ENCODE results near the gene MACROD2. TPM values are rescaled to one million over a fixed set of nuclear protein-coding genes. Genes with fewer than 3 reads are reported as not detected.
"Not testable (repeated sequence)": the region's sequence is repeated elsewhere in the genome, so short reads cannot be mapped to it uniquely, and the experiment has no call there.

The MACROD2 gene
- polyA plus RNA-seq, 4 donors: 13.0 to 15.9 (median 14.0) TPM

GRCh38 chr20:14996883-14997672, 1001.8 kb downstream of the MACROD2 start:
- no peak for DNase-seq (ENCODE audit: low read depth in 4 of 4, low spot score in 2 of 4)

GRCh38 chr20:14997791-14998190, 1002.5 kb downstream of the MACROD2 start:
- no peak for DNase-seq (ENCODE audit: low read depth in 4 of 4, low spot score in 2 of 4)

GRCh38 chr20:15005300-15005986, 1010.1 kb downstream of the MACROD2 start:
- DNase-seq (ENCODE audit: low read depth in 4 of 4, low spot score in 2 of 4): no peak

- DNase-seq (ENCODE audit: low read depth in 4 of 4, low spot score in 2 of 4): no peak
Observed at GRCh38 chr20:15011631-15012030, 1016.3 kb downstream of the MACROD2 start.

- DNase-seq (ENCODE audit: low read depth in 4 of 4, low spot score in 2 of 4): peak in 1 of 4 donors; percentile 23
Observed at GRCh38 chr20:15012566-15012965, 1017.2 kb downstream of the MACROD2 start.

- DNase-seq (ENCODE audit: low read depth in 4 of 4, low spot score in 2 of 4): not testable (repeated sequence)
Observed at GRCh38 chr20:15016875-15017274, 1021.6 kb downstream of the MACROD2 start.

GRCh38 chr20:15018966-15019365, 1023.6 kb downstream of the MACROD2 start:
- DNase-seq (ENCODE audit: low read depth in 4 of 4, low spot score in 2 of 4): no peak

- no peak for DNase-seq (ENCODE audit: low read depth in 4 of 4, low spot score in 2 of 4)
Observed at GRCh38 chr20:15020845-15021244, 1025.5 kb downstream of the MACROD2 start.

GRCh38 chr20:15022921-15023320, 1027.6 kb downstream of the MACROD2 start:
- no peak for DNase-seq (ENCODE audit: low read depth in 4 of 4, low spot score in 2 of 4)

GRCh38 chr20:15026759-15027158, 1031.4 kb downstream of the MACROD2 start:
- no peak for DNase-seq (ENCODE audit: low read depth in 4 of 4, low spot score in 2 of 4)

GRCh38 chr20:15030826-15031225, 1035.5 kb downstream of the MACROD2 start:
- no peak for DNase-seq (ENCODE audit: low read depth in 4 of 4, low spot score in 2 of 4)

GRCh38 chr20:15031546-15032351, 1036.4 kb downstream of the MACROD2 start:
- DNase-seq (ENCODE audit: low read depth in 4 of 4, low spot score in 2 of 4): no peak

GRCh38 chr20:15032352-15032622, 1037.0 kb downstream of the MACROD2 start:
- DNase-seq (ENCODE audit: low read depth in 4 of 4, low spot score in 2 of 4): no peak

GRCh38 chr20:15033269-15033668, 1038.0 kb downstream of the MACROD2 start:
- no peak for DNase-seq (ENCODE audit: low read depth in 4 of 4, low spot score in 2 of 4)

GRCh38 chr20:15033891-15034290, 1038.6 kb downstream of the MACROD2 start:
- no peak for DNase-seq (ENCODE audit: low read depth in 4 of 4, low spot score in 2 of 4)

GRCh38 chr20:15036948-15037347, 1041.6 kb downstream of the MACROD2 start:
- no peak for DNase-seq (ENCODE audit: low read depth in 4 of 4, low spot score in 2 of 4)

- DNase-seq (ENCODE audit: low read depth in 4 of 4, low spot score in 2 of 4): peak in 1 of 4 donors; percentile 58
Observed at GRCh38 chr20:15039088-15039752, 1043.9 kb downstream of the MACROD2 start.

- DNase-seq (ENCODE audit: low read depth in 4 of 4, low spot score in 2 of 4): no peak
Observed at GRCh38 chr20:15042723-15043122, 1047.4 kb downstream of the MACROD2 start.

- no peak for DNase-seq (ENCODE audit: low read depth in 4 of 4, low spot score in 2 of 4)
Observed at GRCh38 chr20:15045246-15045645, 1049.9 kb downstream of the MACROD2 start.

- no peak for DNase-seq (ENCODE audit: low read depth in 4 of 4, low spot score in 2 of 4)
Observed at GRCh38 chr20:15047042-15047441, 1051.7 kb downstream of the MACROD2 start.

- DNase-seq (ENCODE audit: low read depth in 4 of 4, low spot score in 2 of 4): no peak
Observed at GRCh38 chr20:15047601-15048000, 1052.3 kb downstream of the MACROD2 start.

All from left renal cortex interstitium (tissue), 4 donors.